Vagina (tissue), 2 donors: ENCODE data around the gene TTLL5. TPM values are rescaled to one million over a fixed set of nuclear protein-coding genes. Genes with fewer than 3 reads are reported as not detected.

Experiments used
- DNase-seq, 2 donors: peaks; one replicate each; pipeline ENCODE4 v3.0.0-alpha.2; 2017; ENCODE audit errors: extremely low spot score in 2 of 2
- H3K27ac ChIP-seq: fragments of 200-600 bp; sonication (generic); one replicate; pipeline ENCODE4 v1.5.1; 2019
- H3K27me3 ChIP-seq: fragments of 200-600 bp; sonication (generic); one replicate; pipeline ENCODE4 v1.5.1; 2019
- H3K36me3 ChIP-seq, 2 donors: fragments of 200-600 bp; sonication (generic); one replicate each; pipeline ENCODE4 v1.5.1; 2017 to 2019
- H3K4me1 ChIP-seq: fragments of 200-600 bp; sonication (generic); one replicate; pipeline ENCODE4 v1.5.1; 2019
- H3K4me3 ChIP-seq, 2 donors: fragments of 200-600 bp; sonication (generic); 1 replicate in 1 of 2; 2 replicates in 1 of 2; pipeline ENCODE4 v1.5.1; 2016 to 2019
- H3K9me3 ChIP-seq: fragments of 200-600 bp; sonication (generic); one replicate; pipeline ENCODE4 v1.5.1; 2019
- POLR2A ChIP-seq, 2 donors: fragments of 450-650 bp; IDR thresholded peaks; one replicate each; pipeline ENCODE4 v1.6.1; 2017; ENCODE audit warnings: antibody characterized with exemption in 2 of 2, mild to moderate bottlenecking in 2 of 2, moderate library complexity in 2 of 2
- POLR2AphosphoS5 ChIP-seq, 2 donors: sonication (generic); formaldehyde crosslinking; IDR thresholded peaks; one replicate each; pipeline ENCODE4 v1.9.0; 2017; ENCODE audit warnings: antibody characterized with exemption in 2 of 2, mild to moderate bottlenecking in 2 of 2, low read depth in 1 of 2; ENCODE audit not compliant: insufficient read depth in 1 of 2
- intact Hi-C: fragments of 100-400 bp; cut with DNase I; formaldehyde crosslinking; loops from one replicate; pipeline ENCODE4 v1.15.1; 2023
- total RNA-seq: library from RNA; depleted of rRNA; stranded (reverse); fragments of >200 nt; gene quantifications from one replicate; pipeline ENCODE4 v1.2.3, GENCODE V29; 2016
- TF ChIP-seq, protein P1 (sequence below), 3 experiments: fragments of 450-650 bp in 2 of 3; fragments of 200-600 bp in 1 of 3; sonication (generic) in 1 of 3; IDR thresholded peaks; one replicate each; pipeline ENCODE4 v1.5.1; 2017 to 2019; ENCODE audit warnings: antibody characterized with exemption in 3 of 3, mild to moderate bottlenecking in 2 of 3, moderate library complexity in 2 of 3

Gene TTLL5
- total RNA-seq, 1 donor from 2014 or later = 43.0 TPM

DNA sequence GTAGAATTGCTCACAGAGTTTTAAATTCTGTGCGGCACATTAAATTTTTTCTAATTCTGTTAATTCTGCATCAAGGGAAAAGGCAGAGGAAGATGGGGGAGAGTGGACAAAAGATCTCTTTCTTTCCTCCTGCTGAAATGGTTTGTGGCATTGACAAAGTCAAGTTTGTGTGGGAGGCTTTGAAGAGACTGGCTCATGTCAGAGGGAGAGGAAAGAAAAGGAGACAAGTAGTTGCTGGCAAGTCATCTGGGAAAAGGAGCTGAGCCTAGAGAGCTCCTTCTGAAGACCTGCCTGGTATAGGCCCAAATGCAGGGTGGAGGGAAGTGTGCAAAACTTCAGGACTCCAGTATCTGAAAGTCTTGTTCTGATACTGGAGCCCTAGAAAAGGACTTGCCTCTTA, 36.3 kb downstream of the TTLL5 start:
- Histone ChIP-seq H3K27ac (no peak overlapping the region), H3K36me3 (peaks cover 0 to 42% of the 10 kb centered on the region in 2 donors), H3K9me3 (no peaks in the 10 kb centered on the region), H3K27me3 (no peaks in the 10 kb centered on the region), H3K4me1 (peaks cover 4% of the 10 kb centered on the region), H3K4me3 (no peak overlapping the region)
- intact Hi-C loops = no loop called here
- no peak for TF ChIP-seq POLR2A (IDR thresholded peaks at IDR 0.05)
- DNase-seq = no peak

GRCh38 chr14:75697918-75698317, 36.9 kb downstream of the TTLL5 start:
- no peak for TF ChIP-seq POLR2AphosphoS5 (IDR thresholded peaks at IDR 0.05; ENCODE audit: insufficient read depth in 1 of 2, low read depth in 1 of 2)
- no peak for TF ChIP-seq POLR2A (IDR thresholded peaks at IDR 0.05)
- TF ChIP-seq, protein P1, sequence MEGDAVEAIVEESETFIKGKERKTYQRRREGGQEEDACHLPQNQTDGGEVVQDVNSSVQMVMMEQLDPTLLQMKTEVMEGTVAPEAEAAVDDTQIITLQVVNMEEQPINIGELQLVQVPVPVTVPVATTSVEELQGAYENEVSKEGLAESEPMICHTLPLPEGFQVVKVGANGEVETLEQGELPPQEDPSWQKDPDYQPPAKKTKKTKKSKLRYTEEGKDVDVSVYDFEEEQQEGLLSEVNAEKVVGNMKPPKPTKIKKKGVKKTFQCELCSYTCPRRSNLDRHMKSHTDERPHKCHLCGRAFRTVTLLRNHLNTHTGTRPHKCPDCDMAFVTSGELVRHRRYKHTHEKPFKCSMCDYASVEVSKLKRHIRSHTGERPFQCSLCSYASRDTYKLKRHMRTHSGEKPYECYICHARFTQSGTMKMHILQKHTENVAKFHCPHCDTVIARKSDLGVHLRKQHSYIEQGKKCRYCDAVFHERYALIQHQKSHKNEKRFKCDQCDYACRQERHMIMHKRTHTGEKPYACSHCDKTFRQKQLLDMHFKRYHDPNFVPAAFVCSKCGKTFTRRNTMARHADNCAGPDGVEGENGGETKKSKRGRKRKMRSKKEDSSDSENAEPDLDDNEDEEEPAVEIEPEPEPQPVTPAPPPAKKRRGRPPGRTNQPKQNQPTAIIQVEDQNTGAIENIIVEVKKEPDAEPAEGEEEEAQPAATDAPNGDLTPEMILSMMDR (IDR thresholded peaks at IDR 0.05) = no peak
- Histone ChIP-seq H3K9me3 (no peaks in the 10 kb centered on the region), H3K36me3 (peaks cover 0 to 38% of the 10 kb centered on the region in 2 donors)

GRCh38 chr14:75699331-75699730, 38.3 kb downstream of the TTLL5 start:
- DNase-seq = no peak
- Histone ChIP-seq H3K9me3 (no peaks in the 10 kb centered on the region), H3K27me3 (no peaks in the 10 kb centered on the region), H3K4me3 (no peak overlapping the region), H3K36me3 (peaks cover 0 to 26% of the 10 kb centered on the region in 2 donors), H3K4me1 (peaks cover 10% of the 10 kb centered on the region), H3K27ac (no peak overlapping the region)
- TF ChIP-seq POLR2AphosphoS5 (IDR thresholded peaks at IDR 0.05; ENCODE audit: insufficient read depth in 1 of 2, low read depth in 1 of 2) (no peak), POLR2A (IDR thresholded peaks at IDR 0.05) (no peak)
- TF ChIP-seq, protein P1 (IDR thresholded peaks at IDR 0.05) = no peak
- intact Hi-C loops = no loop called here

More at GRCh38 chr14:75697918-75698317, 36.9 kb downstream of the TTLL5 start:
- intact Hi-C loops = no loop called here
- no peak overlapping the region for H3K27ac ChIP-seq
- H3K4me3 ChIP-seq = no peak overlapping the region
- no peaks in the 10 kb centered on the region for H3K27me3 ChIP-seq
- peaks cover 9% of the 10 kb centered on the region for H3K4me1 ChIP-seq
- DNase-seq = no peak

GRCh38 chr14:75700295-75700694, 39.2 kb downstream of the TTLL5 start:
- peaks cover 0 to 18% of the 10 kb centered on the region in 2 donors for H3K36me3 ChIP-seq
- no peak for TF ChIP-seq POLR2AphosphoS5 (IDR thresholded peaks at IDR 0.05; ENCODE audit: insufficient read depth in 1 of 2, low read depth in 1 of 2)
- TF ChIP-seq POLR2A (IDR thresholded peaks at IDR 0.05) = no peak
- TF ChIP-seq, protein P1 (IDR thresholded peaks at IDR 0.05) = no peak
- H3K9me3 ChIP-seq = no peaks in the 10 kb centered on the region
- H3K4me1 ChIP-seq = peaks cover 10% of the 10 kb centered on the region
- intact Hi-C loops = no loop called here
- no peak overlapping the region for H3K27ac ChIP-seq
- no peak for DNase-seq
- no peak overlapping the region for H3K4me3 ChIP-seq
- no peaks in the 10 kb centered on the region for H3K27me3 ChIP-seq

DNA sequence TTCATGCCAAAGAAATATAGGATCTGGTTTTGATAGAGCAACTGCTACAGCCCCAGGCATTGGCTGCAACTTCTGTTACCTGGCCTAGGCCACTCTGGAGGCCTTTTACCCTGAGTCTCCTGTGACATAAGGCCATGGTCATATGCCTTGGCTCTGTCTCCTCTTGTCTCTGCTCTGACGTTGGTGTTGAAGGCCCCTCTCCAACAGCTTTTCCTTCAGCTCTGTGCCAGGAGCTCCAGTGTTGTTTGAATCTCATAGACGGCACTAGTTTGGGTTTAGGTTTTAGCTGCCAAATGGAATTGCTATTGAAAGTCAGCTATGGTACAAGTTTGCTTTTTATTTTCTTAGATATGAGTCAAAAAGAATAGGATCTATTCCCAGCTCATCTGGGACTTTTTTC, 41.1 kb downstream of the TTLL5 start:
- intact Hi-C loops = no loop called here
- Histone ChIP-seq H3K4me1 (peaks cover 10% of the 10 kb centered on the region), H3K36me3 (peaks cover 0 to 18% of the 10 kb centered on the region in 2 donors), H3K27ac (no peak overlapping the region), H3K27me3 (no peaks in the 10 kb centered on the region), H3K4me3 (no peak overlapping the region), H3K9me3 (no peaks in the 10 kb centered on the region)
- TF ChIP-seq POLR2A (IDR thresholded peaks at IDR 0.05) (no peak), POLR2AphosphoS5 (IDR thresholded peaks at IDR 0.05; ENCODE audit: insufficient read depth in 1 of 2, low read depth in 1 of 2) (no peak)
- TF ChIP-seq, protein P1 (IDR thresholded peaks at IDR 0.05) = no peak
- no peak for DNase-seq
